ENCODE results near the gene ELMO1.
A peak's percentile ranks its signal among the peaks of the same experiment; 100 is the strongest.

The ELMO1 gene

DNA sequence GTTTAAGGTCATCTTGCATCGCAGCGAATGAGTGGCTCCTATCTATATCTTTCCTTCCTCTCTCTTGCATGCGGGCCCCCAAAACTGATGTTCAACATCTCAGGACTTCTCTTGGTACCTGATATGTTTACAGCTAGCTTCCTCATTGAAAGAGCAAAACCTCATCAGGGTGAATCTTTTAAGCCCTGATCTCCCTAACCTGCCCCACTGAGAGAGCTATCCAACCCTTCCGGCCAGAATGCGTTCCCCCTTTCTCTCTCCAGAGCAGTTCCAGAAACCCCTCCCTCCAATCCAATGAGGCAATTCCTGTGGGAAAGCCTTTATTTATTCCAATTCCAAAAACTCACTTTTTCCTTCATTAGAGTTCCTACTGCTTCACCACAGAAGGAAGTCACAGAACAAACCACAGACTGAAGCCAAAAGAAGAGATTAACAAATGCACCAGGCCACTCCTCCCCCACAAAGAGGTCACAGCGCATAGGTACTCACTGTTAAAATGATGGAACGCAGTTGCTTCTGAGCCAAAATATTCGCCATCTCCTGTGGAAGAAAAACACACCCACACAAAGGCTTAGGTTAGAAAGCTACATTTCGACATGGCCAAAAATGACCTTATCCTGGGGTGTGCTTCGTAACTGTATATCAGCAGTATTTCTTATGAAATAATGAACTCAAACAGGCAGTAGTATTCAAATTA lies 232.4 kb downstream of the ELMO1 start:
- no peak for DNase-seq

DNA sequence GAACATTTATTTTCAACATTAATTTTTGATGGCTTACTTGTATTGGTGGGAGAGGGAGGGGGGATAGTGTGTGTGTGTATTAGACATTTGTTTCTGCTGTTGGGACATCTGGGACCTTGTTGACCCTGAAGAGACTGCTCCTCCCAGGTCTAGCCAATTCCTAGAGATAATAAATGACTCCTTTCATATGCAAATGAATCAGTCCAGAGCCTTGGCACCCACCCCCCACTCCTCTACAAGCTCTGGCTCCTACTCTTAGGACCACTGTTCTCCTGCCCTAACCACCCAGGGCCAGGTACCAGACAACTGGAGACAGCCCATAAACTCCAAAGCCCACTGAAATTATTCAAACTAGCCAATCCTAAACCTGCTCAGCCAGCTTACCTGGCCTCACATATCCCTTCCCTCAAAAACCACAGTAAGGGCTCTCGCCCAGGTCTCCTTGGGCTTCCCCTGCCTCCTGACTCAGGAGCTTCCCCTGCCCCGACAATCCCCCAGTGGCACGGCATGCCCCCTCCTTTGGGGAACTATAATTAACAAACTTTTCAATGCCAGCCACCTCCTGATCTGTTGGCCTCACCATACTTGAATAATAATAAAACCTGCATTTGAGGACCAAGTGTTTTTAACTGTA lies 233.3 kb downstream of the ELMO1 start:
- no peak for DNase-seq

DNA sequence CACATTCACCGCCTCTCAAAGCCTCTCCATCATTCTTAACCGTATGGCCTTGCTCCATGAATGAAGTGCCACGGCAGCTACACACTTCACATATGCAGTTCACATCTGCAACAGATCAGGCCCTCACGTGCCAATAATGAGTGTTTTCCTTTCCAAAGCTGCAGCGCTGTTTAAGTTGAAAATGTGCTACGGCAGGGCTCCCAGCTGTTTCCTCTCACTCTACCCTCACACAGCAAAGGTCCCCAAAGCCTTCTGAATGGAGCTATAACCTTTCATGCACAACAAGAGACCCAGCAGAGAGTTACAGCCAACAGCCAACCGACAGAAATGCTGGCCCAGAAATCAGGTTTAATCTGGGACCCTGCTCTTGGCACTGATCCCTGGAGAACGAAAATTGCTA lies 236.1 kb downstream of the ELMO1 start:
- no peak for DNase-seq

DNA sequence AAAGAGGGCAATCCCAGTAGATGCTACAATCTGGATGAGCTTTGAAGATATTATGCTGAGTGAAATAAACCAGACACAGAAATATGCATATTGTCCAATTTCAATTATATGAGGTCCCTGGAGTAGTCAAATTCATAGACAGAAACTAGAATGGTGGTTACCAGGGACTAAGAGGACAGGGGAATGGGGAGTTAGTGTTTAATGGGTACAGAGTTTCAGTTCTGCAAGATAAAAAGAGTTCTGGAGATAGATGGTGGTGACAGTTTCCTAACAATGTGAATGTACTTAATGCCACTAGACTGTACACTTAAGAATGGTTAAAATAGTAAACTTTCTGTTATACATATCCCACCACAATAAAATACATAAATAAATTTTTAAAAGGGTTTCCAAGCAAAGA lies 236.6 kb downstream of the ELMO1 start:
- DNase-seq, result no peak

DNA sequence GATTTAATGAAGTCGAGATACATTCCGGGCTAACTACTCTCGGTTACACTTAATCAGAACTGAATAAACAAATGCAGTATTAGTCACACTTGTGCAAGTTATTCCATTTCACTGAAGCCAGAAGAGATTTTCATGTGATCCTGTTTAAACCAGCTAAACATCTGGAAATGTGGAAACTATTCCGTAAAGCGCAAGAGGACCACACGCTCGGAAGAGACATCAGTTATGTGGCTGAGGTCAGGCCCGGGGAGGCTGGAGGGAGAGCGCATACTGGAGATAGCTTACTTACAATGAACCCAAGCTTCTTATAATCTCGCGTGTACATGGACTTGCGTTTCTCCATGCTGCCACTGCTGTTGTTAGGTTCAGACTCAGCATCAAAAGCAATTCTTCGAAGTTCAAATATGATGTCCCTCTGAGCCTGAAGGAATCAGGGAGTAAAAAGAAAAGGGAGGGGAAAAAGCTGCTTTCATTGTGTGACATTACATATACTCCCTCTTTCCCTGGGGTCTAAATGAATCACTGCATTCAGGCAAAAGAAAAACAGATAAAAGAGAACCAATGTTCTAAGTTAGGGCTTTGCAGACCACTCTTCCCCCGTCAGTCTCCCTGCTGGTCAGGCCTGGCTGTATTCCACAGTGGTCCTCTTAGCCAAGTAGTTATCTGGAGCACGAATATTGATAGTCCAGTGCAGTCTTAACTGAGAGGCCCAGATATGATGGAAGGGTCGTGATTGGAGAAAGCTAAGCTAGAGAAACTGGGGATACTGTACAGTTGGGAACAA lies 237.4 kb downstream of the ELMO1 start:
- DNase-seq, result no peak

DNA sequence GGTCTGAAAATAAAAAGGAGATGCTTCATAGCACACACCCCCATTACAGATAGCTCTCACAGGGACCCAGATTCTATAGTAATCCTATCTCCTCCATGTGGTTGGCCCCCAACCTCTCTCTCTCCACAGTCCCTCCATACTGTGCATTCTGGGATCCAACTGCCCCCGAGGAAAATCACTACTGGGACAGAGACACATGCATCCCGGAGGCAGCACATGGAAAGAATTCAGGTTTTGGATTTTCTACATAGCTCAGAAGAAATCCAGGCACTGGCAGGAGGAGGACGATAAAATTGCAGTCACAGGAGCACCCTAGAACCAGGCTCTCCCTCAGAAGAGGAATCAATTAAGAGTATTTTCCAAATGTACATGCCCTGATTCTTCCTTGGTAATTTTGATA lies 239.5 kb downstream of the ELMO1 start:
- no peak for DNase-seq

DNA sequence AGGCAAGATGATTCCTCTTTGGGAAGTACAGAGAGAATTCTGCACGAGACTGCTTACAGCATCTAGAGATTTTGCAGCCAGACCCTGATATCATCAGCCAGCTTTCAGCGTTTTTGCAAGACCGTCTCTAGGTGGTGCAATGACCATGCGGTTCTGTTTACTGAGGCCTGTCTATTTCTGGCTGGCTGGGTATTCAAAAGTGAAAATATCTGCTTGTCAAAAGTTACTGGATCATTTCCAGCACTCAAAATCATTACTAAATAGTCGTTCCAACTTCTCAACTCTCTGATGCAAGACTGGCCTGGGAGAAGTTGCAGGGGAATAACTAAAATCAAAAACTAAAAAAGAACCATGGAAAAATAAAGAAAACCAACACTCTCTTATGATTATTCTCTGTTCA lies 240.1 kb downstream of the ELMO1 start:
- peak in 8 of 14 donors; percentile 17 to 64 (median 44) for DNase-seq

DNA sequence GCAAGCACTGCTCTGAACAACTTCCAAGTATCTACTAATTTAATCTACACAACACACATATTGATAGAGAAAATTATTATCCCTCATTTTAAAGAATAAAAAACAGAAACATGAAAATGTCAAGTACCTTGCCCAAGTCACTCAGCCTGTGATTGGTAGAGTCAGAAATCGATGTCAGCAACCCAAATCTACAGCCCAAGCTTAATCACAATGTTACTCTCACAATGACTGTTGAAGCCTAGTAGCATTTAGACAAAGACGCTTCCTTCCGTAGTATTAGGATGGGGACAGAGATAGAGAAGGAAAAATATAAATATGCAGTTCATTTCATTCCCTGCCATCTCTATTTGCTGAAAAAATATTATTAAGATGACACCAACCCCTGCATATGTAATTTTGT lies 242.5 kb downstream of the ELMO1 start:
- DNase-seq, result no peak

DNA sequence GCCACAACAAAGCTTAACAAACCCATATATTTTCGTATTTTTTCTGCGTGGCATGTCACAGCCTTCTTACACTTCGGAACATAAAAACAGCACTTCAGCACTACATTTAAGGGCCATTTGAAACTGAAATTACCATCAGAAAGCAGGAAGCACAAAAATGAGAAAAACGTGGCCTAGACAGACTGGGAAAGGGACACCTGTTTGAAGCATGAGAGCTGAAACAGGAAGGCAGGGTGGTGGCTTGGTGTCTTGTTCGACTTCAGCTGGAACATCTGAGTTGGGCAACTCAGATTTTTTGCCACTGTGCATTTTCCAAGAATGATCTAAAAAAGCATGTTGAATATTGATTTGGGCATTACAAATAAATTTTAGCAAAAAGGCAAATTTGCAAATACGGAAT lies 243.2 kb downstream of the ELMO1 start:
- no peak for DNase-seq

DNA sequence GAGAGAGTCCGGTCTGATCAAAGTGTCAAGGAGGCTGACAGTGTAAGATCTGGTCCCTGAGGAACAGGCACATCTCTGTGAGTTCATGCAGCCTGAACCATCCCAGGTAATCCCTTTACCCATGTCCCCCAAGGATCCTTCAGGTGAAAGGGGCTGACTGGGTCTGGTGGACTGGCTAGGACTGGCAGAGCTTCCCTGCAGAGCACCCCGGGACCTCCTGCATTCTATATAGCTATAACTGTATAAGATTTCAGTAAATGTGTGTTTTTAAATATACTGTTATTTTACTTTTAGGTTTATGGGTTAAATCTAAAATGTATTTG lies 246.8 kb downstream of the ELMO1 start:
- no peak for DNase-seq

DNA sequence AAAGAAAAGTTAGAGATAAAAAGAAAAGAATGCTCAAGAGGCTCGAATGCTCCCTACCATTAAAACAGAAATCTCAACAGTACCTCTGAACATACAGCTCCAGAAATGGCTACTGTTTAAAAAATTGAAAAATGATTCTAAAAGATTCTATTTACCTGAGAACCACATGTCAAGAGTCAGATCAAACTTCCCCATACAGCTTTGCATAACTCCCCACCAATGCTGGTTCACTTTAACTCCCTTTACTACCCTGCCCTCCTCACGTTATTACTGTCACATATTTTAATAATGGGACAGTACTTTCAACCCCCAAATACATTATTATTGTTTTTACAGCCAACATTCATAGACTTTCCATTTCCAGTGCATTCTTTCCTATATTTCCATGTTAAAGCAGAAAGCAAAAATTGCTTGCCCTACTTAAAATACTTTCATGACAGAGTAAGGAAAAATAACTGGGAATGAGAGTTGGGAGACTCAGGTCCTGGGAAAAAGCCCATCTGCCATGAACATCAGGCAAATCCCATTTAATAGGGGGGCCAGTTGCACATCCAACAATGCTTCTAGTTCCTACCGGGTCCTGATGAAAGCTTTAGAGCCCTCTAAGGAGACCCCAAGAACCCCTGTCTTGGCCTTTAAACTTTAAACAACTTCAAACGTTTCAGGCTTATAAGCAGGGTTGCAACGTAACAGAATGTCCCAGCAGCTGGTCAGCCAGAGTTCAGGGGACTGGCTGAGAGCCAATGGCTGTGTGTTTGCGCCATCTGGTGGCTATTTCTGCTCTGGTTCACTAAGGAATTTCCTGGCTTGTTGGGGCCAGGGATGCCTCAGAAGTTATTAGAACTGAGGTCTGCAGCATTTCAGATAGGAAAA lies 247.4 kb downstream of the ELMO1 start:
- peak in 12 of 14 donors; percentile 52 to 82 (median 71) for DNase-seq

DNA sequence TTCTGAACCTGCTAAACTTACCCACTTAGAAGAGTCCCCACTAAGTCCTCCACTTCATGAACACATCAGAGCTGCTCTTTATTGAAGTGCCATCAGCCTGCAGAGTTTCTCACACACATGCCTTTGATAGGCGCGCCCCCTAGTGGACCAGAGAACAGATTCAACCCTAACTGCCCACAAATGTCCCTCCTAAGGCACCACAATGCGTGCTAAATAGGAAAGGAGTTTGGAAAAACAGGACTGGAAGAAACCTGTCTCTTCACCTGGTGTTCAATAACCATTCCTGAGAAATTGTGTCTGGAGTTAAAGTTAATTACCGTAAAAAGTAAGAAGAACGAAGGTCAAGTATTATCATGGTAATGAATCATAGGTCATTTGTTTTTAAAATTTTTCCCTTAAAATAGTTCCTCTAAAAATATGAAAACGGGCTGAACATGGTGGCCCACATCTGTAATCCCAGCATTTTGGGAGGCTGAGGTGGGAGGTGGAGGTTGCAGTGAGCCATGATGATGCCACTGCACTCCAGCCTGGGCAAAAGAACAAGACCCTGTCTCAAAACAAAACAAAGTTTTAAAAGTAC lies 249.7 kb downstream of the ELMO1 start:
- peak in 13 of 14 donors; percentile 4 to 85 (median 54) for DNase-seq

DNA sequence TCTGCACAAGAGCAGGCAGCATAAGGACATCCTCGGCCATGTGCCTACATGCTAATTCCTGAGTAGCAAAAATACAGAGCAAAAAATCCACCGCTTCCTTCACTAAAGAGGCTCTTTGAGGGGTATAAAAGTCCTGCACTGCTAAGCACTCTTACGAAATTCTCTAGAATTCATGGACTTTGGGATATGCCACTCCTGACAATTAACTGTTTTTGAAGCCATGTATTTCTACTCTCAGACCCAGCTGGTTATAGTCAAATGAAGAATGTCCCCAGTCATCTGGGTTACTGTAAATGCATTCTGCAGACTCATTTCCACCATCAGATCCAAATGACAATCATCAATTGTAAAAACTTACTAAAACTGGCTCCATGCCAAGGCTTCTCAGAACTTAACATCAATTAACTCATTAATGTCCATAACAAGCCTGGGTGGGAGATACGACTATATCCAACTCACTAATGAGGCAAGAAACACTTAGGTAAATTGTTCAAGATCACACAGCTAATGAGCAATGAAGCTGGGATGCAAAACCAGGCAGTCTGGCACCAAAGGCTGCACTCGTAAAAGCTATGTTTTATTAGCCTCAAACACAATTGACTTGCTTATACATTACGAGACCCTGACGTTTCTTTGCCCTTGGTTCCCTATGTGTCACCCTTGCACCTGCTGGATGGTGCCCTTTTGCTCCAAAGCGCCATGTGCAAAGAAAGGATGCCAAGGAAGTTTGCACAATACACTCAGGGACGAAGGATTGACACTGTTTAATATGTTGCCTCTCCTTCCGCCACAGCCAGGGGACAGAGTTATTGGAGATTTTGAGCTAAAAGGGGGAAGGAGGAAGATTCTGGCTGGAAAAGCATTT lies 250.4 kb downstream of the ELMO1 start:
- DNase-seq, result no peak

DNA sequence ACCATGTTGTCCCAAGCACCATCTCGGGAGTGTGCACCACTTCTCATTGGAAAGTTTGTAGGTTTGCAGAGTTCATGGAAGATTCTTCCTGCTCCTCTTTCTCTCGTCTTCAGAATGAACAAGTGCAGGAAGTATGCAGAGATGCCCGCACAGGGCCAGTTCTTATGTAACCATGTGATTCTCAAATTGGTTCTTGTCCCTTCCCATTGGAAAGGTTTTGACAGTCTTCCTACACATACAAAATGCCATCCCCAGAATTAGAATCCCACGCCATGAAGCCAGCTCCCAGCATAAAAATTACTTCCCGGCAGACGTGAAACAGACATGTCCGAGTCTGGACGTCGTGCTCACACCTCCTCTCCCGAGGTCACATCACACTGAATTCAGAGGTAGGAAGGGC lies 251.6 kb downstream of the ELMO1 start:
- DNase-seq, result no peak

DNA sequence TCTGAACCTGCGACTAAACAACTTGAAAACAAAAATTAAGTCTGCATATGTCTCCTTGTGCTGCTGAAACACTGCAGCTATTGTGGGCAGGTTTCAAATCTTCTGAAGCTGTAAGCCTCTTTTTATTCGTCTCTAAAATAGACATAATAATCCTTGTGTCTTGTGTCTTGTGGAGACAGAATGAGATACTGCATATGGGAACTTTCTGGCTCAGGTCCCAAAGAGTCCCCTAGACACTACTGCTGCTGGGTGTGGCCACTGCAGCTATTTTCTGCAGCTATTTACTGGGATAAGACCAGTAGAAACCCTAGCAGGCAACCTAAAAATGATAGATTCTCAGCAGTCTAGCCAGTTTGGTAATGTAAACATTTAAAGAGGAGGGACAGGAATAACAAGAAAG lies 252.0 kb downstream of the ELMO1 start:
- no peak for DNase-seq

DNA sequence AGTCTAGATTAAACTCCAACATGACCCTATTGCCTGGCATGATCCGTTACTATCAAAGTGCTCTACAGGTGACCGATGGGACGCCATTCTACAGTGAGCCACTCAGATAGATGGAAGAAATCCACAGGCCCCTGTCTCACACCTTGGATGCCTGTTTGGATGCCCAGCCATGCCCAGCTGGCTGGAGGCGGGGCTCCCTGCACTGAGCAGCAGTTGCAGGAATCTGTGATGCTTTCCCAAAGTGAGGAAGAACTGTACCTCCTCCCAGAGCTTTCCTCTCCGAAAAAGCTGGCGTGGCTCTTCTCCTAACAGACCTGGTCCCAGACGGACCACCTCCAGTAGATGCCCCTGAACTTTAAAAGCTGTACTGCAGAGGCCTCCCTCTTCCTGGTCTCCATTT lies 253.3 kb downstream of the ELMO1 start:
- no peak for DNase-seq

DNA sequence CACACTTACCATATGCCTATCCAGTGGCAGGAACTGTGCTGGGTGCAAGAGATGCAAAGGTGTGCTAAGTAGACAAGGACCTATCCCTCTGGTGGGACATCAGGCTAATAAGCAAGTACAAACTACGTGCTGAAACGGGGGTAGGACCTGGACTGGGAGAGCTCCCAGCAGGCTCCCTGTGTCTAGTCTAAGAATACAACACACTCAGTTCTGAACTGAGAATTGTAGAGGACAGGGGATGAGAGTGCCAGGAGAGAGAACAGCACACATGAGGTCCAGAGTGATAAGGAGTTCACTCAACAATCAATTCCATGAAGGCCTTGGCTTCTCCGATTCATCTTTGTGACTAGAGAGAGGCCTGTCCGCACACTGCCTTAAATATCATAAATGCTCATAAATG lies 253.7 kb downstream of the ELMO1 start:
- no peak for DNase-seq

DNA sequence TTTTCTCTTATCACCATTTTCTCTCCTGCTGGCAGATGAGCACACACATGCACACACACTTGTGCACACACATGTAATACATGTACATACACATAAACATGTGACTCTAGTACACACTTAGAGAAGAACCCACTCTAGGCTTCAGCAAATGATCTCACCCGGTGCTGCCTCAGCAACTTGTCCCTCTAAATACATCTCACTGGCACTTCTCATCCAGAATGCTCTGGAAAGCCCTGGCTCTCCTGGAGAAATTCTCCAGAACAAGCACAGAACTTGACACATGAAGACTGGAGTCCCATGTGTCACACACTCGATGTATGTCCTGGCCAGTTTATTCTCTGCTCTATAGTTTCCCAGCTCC lies 254.9 kb downstream of the ELMO1 start:
- no peak for DNase-seq

DNA sequence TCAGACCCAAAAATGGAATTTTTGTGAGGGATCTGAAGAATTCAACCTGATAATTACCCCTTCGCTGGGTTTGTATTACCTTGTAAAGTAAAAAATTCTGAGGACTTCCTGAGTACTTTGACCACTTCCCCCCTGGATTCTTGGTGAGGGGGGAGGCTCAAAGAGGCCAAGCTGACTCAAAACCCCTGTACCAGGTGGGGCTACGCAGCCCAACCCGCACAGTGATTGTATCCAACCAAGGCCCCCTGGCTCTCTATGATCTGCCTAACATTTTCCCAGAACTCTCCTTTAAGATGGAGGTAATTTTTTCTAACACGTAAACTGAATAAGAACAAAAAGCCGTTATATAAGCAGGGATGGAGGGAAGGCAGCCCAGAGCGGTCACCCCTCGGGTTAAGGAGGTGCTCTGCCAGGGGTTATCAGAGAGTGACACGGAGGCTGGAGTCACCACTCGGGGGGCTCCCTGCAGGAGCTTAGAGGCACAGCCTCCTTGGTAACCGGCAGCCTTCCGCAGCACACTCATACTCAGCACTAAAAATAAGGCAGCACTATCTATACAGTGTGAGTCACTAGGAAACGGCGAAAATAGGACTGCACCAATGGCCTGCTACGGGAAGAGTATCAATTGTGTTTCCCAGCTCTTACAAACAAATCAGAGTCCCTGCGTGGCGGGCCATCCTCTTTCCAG lies 255.4 kb downstream of the ELMO1 start:
- no peak for DNase-seq

DNA sequence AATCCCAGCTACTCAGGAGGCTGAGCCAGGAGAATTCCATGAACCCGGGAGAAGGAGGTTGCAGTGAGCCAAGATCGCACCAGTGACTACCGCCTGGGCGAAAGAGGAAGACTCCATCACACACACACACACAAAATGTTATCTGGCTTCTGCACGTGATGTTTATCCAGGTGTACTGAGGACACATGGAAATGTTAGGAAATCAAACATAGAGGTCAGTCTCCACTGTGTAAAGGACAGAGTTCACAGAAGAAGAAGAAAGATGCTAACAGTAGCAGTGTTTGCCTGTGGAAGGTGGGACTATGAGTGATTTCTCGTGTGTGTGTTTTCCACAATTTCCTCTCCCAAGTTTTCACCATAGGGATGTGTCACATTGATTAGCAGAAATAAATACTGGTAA lies 256.9 kb downstream of the ELMO1 start:
- no peak for DNase-seq

DNA sequence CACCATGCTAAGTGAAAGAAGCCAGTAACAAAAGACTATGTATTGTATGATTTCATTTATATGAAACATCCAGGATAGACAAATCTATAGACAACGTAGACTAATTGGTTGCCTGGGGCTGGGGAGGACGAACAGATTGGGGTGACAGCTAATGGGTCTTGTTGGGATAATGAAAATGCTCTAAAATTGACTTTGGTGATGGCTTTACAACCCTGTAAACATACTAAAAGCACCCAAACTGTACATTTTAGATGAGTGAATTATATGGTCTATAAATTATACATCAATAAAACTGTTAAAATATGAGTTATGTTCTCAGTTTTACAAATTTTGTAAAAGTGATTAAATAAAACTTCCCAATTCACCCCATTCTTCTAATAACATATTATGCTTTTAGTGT lies 261.5 kb downstream of the ELMO1 start:
- no peak for DNase-seq

Measured in C1 segment of cervical spinal cord (tissue), 14 donors.